Caco-2 (cell line): ENCODE results near the gene SPEM2. TPM values are rescaled to one million over a fixed set of nuclear protein-coding genes. Genes with fewer than 3 reads are reported as not detected.

Experiments
- BruUV-seq: library from RNA; stranded (reverse); fragments of 400-500 nt; replicated peaks from 2 replicates; lab custom pipeline; 2021; lab: Mats Ljungman, UMichigan
- CTCF ChIA-PET: fragments of 300-600 bp; sonication (Branson Sonifier 250); formaldehyde crosslinking; loops from one replicate; lab custom pipeline; 2022; ENCODE audit warnings: antibody characterized with exemption; lab: Charles Lee
- POLR2A ChIA-PET: fragments of 300-600 bp; sonication (Branson Sonifier 250); formaldehyde crosslinking; loops from one replicate; lab custom pipeline; 2022; ENCODE audit warnings: antibody characterized with exemption; lab: Charles Lee
- DNase-seq, 2 experiments: peaks; one replicate each; pipeline versions ENCODE4 v3.0.0 to v3.0.0-alpha.2; 2020 to 2022
- H3K27me3 ChIP-seq: replicated peaks from 2 replicates; pipeline ENCODE4 v1.6.0; 2011; ENCODE audit warnings: low read length; ENCODE audit not compliant: control insufficient read depth, insufficient read depth
- H3K36me3 ChIP-seq: 2 replicates; pipeline ENCODE4 v1.5.1; 2011; ENCODE audit warnings: low read length; ENCODE audit not compliant: control insufficient read depth, insufficient read depth
- H3K4me1 ChIP-seq: fragments of 250-450 bp; sonication (Bioruptor Pico); 2 replicates; pipeline ENCODE4 v1.5.1; 2020; ENCODE audit warnings: mild to moderate bottlenecking
- H3K4me3 ChIP-seq: 2 replicates; pipeline ENCODE4 v1.5.1; 2011; ENCODE audit warnings: low read depth, mild to moderate bottlenecking, control low read depth, low read length
- H3K9me3 ChIP-seq: fragments of 250-450 bp; sonication (Bioruptor Pico); 2 replicates; pipeline ENCODE4 v1.5.1; 2020; ENCODE audit warnings: mild to moderate bottlenecking, moderate library complexity
- H3K27ac Mint-ChIP-seq: one replicate; pipeline ENCODE4 v1.8.0; 2022; ENCODE audit warnings: mixed read lengths; ENCODE audit not compliant: unreplicated experiment
- H3K27me3 Mint-ChIP-seq: one replicate; pipeline ENCODE4 v1.8.0; 2022; ENCODE audit warnings: mixed read lengths; ENCODE audit not compliant: insufficient read depth, unreplicated experiment
- H3K36me3 Mint-ChIP-seq: one replicate; pipeline ENCODE4 v1.8.0; 2022; ENCODE audit warnings: mild to moderate bottlenecking, mixed read lengths; ENCODE audit not compliant: insufficient read depth, unreplicated experiment
- H3K4me1 Mint-ChIP-seq: one replicate; pipeline ENCODE4 v1.8.0; 2022; ENCODE audit warnings: low read depth, mixed read lengths; ENCODE audit not compliant: unreplicated experiment
- H3K4me3 Mint-ChIP-seq: one replicate; pipeline ENCODE4 v1.8.0; 2022; ENCODE audit warnings: mild to moderate bottlenecking, moderate library complexity, mixed read lengths; ENCODE audit not compliant: unreplicated experiment
- H3K9me3 Mint-ChIP-seq: one replicate; pipeline ENCODE4 v1.8.0; 2022; ENCODE audit warnings: mixed read lengths; ENCODE audit not compliant: unreplicated experiment
- CTCF ChIP-seq, 2 experiments: fragments of 200-600 bp in 1 of 2; IDR thresholded peaks; 1 replicate in 1 of 2; 2 replicates in 1 of 2; pipeline versions ENCODE4 v1.5.1 to v1.8.0; 2011 to 2022; ENCODE audit warnings: antibody characterized with exemption in 1 of 2, control low read depth in 1 of 2, inconsistent platforms in 1 of 2, low read depth in 1 of 2, low read length in 1 of 2, mild to moderate bottlenecking in 1 of 2, moderate library complexity in 1 of 2; ENCODE audit not compliant: insufficient read depth in 1 of 2, severe bottlenecking in 1 of 2, unreplicated experiment in 1 of 2
- intact Hi-C: fragments of 100-400 bp; cut with micrococcal nuclease; formaldehyde crosslinking; loops from one replicate; pipeline ENCODE4 v1.10.0; 2022; ENCODE audit not compliant: unreplicated experiment
- total RNA-seq: library from RNA; stranded (reverse); gene quantifications from 2 replicates; pipeline ENCODE4 v1.2.3, GENCODE V29; 2022

Gene SPEM2
- total RNA-seq, 1 experiment from 2014 or later, result not detected

- ChIA-PET CTCF (no interaction called here), POLR2A (interaction anchor here (0.6 kb wide), 1 partner anchor 121 kb away, joined by 6 read pairs; no protein-coding TSS in a partner anchor)
- Histone ChIP-seq H3K4me3 (no peak overlapping the region), H3K9me3 (no peaks in the 10 kb centered on the region), H3K4me1 (no peaks in the 10 kb centered on the region), H3K27me3 (no peaks in the 10 kb centered on the region), H3K36me3 (no peaks in the 10 kb centered on the region)
- H3K36me3 Mint-ChIP-seq, result peaks cover 33% of the 10 kb centered on the region
- BruUV-seq, result no TSS peak
- no peaks in the 10 kb centered on the region for H3K9me3 Mint-ChIP-seq
- peaks cover 5% of the 10 kb centered on the region for H3K4me1 Mint-ChIP-seq
- intact Hi-C loops, result no loop called here
- no peak for TF ChIP-seq CTCF (IDR thresholded peaks at IDR 0.05; ENCODE audit: insufficient read depth in 1 of 2, low read depth in 1 of 2, low read length in 1 of 2, severe bottlenecking in 1 of 2, unreplicated experiment in 1 of 2)
- no peaks in the 10 kb centered on the region for H3K27me3 Mint-ChIP-seq
- no peak overlapping the region for H3K4me3 Mint-ChIP-seq
- DNase-seq, result no peak
- H3K27ac Mint-ChIP-seq, result no peak overlapping the region
Measured at GRCh38 chr17:7465597-7466275, 40.3 kb downstream of the SPEM2 start.

- no peak for TF ChIP-seq CTCF (IDR thresholded peaks at IDR 0.05; ENCODE audit: insufficient read depth in 1 of 2, low read depth in 1 of 2, low read length in 1 of 2, severe bottlenecking in 1 of 2, unreplicated experiment in 1 of 2)
- H3K27me3 Mint-ChIP-seq, result no peaks in the 10 kb centered on the region
- intact Hi-C loops, result no loop called here
- Histone ChIP-seq H3K4me3 (no peak overlapping the region), H3K9me3 (no peaks in the 10 kb centered on the region), H3K27me3 (no peaks in the 10 kb centered on the region), H3K36me3 (no peaks in the 10 kb centered on the region), H3K4me1 (no peaks in the 10 kb centered on the region)
- peaks cover 2% of the 10 kb centered on the region for H3K4me1 Mint-ChIP-seq
- ChIA-PET POLR2A (no interaction called here), CTCF (no interaction called here)
- BruUV-seq, result no TSS peak
- no peak overlapping the region for H3K4me3 Mint-ChIP-seq
- DNase-seq, result no peak
- H3K9me3 Mint-ChIP-seq, result no peaks in the 10 kb centered on the region
- H3K27ac Mint-ChIP-seq, result no peak overlapping the region
- peaks cover 33% of the 10 kb centered on the region for H3K36me3 Mint-ChIP-seq
Measured at GRCh38 chr17:7466318-7466638, 40.9 kb downstream of the SPEM2 start.

- Mint-ChIP-seq H3K27me3 (no peaks in the 10 kb centered on the region), H3K4me3 (no peak overlapping the region), H3K4me1 (no peaks in the 10 kb centered on the region), H3K36me3 (peaks cover 28% of the 10 kb centered on the region), H3K27ac (no peak overlapping the region), H3K9me3 (no peaks in the 10 kb centered on the region)
- no peak for TF ChIP-seq CTCF (IDR thresholded peaks at IDR 0.05; ENCODE audit: insufficient read depth in 1 of 2, low read depth in 1 of 2, low read length in 1 of 2, severe bottlenecking in 1 of 2, unreplicated experiment in 1 of 2)
- ChIA-PET CTCF (interaction anchor here (0.5 kb wide), 1 partner anchor 23 kb away, joined by 3 read pairs; no protein-coding TSS in a partner anchor), POLR2A (no interaction called here)
- DNase-seq, result no peak
- no peaks in the 10 kb centered on the region for H3K36me3 ChIP-seq
- no peaks in the 10 kb centered on the region for H3K9me3 ChIP-seq
- BruUV-seq, result no TSS peak
- no peaks in the 10 kb centered on the region for H3K27me3 ChIP-seq
- no peaks in the 10 kb centered on the region for H3K4me1 ChIP-seq
- no peak overlapping the region for H3K4me3 ChIP-seq
- intact Hi-C loops, result no loop called here
Measured at GRCh38 chr17:7466639-7467341, 41.4 kb downstream of the SPEM2 start.
